ENCODE measurements around the gene SMARCB1.

DNA sequence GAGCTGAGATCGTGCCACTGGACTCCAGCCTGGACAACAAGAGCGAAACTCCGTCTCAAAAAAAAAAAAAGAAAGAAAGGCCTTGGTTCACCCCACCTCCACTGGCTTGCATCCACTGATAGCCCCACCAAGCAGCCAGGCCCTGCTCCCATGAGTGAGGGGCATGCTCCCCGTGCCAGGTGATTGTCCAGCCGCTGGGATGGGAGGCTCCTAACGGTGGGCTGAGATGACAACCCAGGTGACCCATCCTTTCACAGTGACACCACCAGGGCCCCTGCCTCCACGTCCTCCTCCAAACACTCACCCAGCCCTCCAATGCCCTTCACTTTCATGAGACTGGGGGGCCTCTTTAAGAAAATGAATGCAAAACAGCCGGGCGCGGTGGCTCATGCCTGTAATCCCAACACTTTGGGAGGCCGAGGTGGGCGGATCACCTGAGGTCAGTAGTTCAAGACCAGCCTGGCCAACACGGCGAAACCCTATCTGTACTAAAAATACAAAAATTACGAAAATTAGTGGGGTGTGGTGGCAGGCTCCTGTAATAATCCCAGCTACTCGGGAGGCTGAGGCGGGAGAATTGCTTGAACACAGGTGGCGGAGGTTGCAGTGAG lies 60.6 kb downstream of the SMARCB1 start:
- TF ChIP-seq EZH2 (IDR thresholded peaks at IDR 0.05; ENCODE audit: low read length), result no peak
- TF ChIP-seq, protein P1, sequence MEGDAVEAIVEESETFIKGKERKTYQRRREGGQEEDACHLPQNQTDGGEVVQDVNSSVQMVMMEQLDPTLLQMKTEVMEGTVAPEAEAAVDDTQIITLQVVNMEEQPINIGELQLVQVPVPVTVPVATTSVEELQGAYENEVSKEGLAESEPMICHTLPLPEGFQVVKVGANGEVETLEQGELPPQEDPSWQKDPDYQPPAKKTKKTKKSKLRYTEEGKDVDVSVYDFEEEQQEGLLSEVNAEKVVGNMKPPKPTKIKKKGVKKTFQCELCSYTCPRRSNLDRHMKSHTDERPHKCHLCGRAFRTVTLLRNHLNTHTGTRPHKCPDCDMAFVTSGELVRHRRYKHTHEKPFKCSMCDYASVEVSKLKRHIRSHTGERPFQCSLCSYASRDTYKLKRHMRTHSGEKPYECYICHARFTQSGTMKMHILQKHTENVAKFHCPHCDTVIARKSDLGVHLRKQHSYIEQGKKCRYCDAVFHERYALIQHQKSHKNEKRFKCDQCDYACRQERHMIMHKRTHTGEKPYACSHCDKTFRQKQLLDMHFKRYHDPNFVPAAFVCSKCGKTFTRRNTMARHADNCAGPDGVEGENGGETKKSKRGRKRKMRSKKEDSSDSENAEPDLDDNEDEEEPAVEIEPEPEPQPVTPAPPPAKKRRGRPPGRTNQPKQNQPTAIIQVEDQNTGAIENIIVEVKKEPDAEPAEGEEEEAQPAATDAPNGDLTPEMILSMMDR (optimal IDR thresholded peaks at IDR 0.05 in 1 of 3, IDR thresholded peaks at IDR 0.05 in 1 of 3, conservative IDR thresholded peaks at IDR 0.05 in 1 of 3; ENCODE audit: extremely low read depth in 1 of 3, insufficient read depth in 2 of 3, low read length in 3 of 3), result no peak

Measured in keratinocyte (primary cell).